ENCODE data around the gene ASB15. TPM values are rescaled to one million over a fixed set of nuclear protein-coding genes. Genes with fewer than 3 reads are reported as not detected.

ASB15 gene
- total RNA-seq, 1 donor from 2014 or later = not detected

GRCh38 chr7:123571187-123571586 lies 30.4 kb upstream of the ASB15 start:
- Histone ChIP-seq H3K36me3 (ENCODE audit: control insufficient read depth, insufficient read depth, low read length) (no peaks in the 10 kb centered on the region), H3K4me3 (ENCODE audit: low read depth, low read length) (no peak overlapping the region), H3K27me3 (ENCODE audit: control insufficient read depth, insufficient read depth, low read length) (no peaks in the 10 kb centered on the region)
- TF ChIP-seq CTCF (IDR thresholded peaks at IDR 0.05; ENCODE audit: insufficient read depth, low read length, poor library complexity, severe bottlenecking) = no peak
- no peak for DNase-seq (ENCODE audit: low read depth)

- no peak for DNase-seq (ENCODE audit: low read depth)
- Histone ChIP-seq H3K4me3 (ENCODE audit: low read depth, low read length) (no peak overlapping the region), H3K36me3 (ENCODE audit: control insufficient read depth, insufficient read depth, low read length) (no peaks in the 10 kb centered on the region), H3K27me3 (ENCODE audit: control insufficient read depth, insufficient read depth, low read length) (no peaks in the 10 kb centered on the region)
- no peak for TF ChIP-seq CTCF (IDR thresholded peaks at IDR 0.05; ENCODE audit: insufficient read depth, low read length, poor library complexity, severe bottlenecking)
These were observed 29.9 kb upstream of the ASB15 start for GRCh38 chr7:123571684-123572083.

GRCh38 chr7:123573341-123573740 lies 28.3 kb upstream of the ASB15 start:
- TF ChIP-seq CTCF (IDR thresholded peaks at IDR 0.05; ENCODE audit: insufficient read depth, low read length, poor library complexity, severe bottlenecking) = no peak
- Histone ChIP-seq H3K27me3 (ENCODE audit: control insufficient read depth, insufficient read depth, low read length) (no peaks in the 10 kb centered on the region), H3K4me3 (ENCODE audit: low read depth, low read length) (no peak overlapping the region), H3K36me3 (ENCODE audit: control insufficient read depth, insufficient read depth, low read length) (no peaks in the 10 kb centered on the region)
- no peak for DNase-seq (ENCODE audit: low read depth)

- no peak for DNase-seq (ENCODE audit: low read depth)
These were observed 27.6 kb upstream of the ASB15 start for GRCh38 chr7:123573896-123574467.

GRCh38 chr7:123579416-123579815 lies 22.2 kb upstream of the ASB15 start:
- Histone ChIP-seq H3K4me3 (ENCODE audit: low read depth, low read length) (no peak overlapping the region), H3K27me3 (ENCODE audit: control insufficient read depth, insufficient read depth, low read length) (no peaks in the 10 kb centered on the region), H3K36me3 (ENCODE audit: control insufficient read depth, insufficient read depth, low read length) (no peaks in the 10 kb centered on the region)
- DNase-seq (ENCODE audit: low read depth) = no peak
- TF ChIP-seq CTCF (IDR thresholded peaks at IDR 0.05; ENCODE audit: insufficient read depth, low read length, poor library complexity, severe bottlenecking) = no peak

More at GRCh38 chr7:123573896-123574467, 27.6 kb upstream of the ASB15 start:
- Histone ChIP-seq H3K36me3 (ENCODE audit: control insufficient read depth, insufficient read depth, low read length) (no peaks in the 10 kb centered on the region), H3K27me3 (ENCODE audit: control insufficient read depth, insufficient read depth, low read length) (no peaks in the 10 kb centered on the region), H3K4me3 (ENCODE audit: low read depth, low read length) (no peak overlapping the region)
- no peak for TF ChIP-seq CTCF (IDR thresholded peaks at IDR 0.05; ENCODE audit: insufficient read depth, low read length, poor library complexity, severe bottlenecking)

Data from kidney epithelial cell (primary cell).